Suprapubic skin (tissue), 4 donors: Measurements from ENCODE around the gene SNRPD3.

Experiments
- CTCF ChIP-seq, 2 donors: fragments of 200-600 bp in 1 of 2; fragments of 450-650 bp in 1 of 2; sonication (generic) in 1 of 2; IDR thresholded peaks; one replicate each; pipeline ENCODE4 v1.5.1; 2016 to 2019; ENCODE audit warnings: antibody characterized with exemption in 2 of 2, mild to moderate bottlenecking in 1 of 2, moderate library complexity in 1 of 2
- EP300 ChIP-seq: sonication (generic); formaldehyde crosslinking; IDR thresholded peaks from one replicate; pipeline ENCODE4 v1.6.1; 2017; ENCODE audit warnings: antibody characterized with exemption
- POLR2A ChIP-seq, 2 donors: fragments of 450-650 bp; IDR thresholded peaks; one replicate each; pipeline ENCODE4 v1.6.1; 2017; ENCODE audit warnings: antibody characterized with exemption in 2 of 2, mild to moderate bottlenecking in 2 of 2, moderate library complexity in 2 of 2
- POLR2AphosphoS5 ChIP-seq, 3 donors: sonication (generic); formaldehyde crosslinking; IDR thresholded peaks; one replicate each; pipeline ENCODE4 v1.6.1; 2017; ENCODE audit warnings: antibody characterized with exemption in 3 of 3

- TF ChIP-seq POLR2AphosphoS5 (IDR thresholded peaks at IDR 0.05) (no peak), CTCF (IDR thresholded peaks at IDR 0.05) (no peak), POLR2A (IDR thresholded peaks at IDR 0.05) (no peak), EP300 (no peak)
Measured at GRCh38 chr22:24518771-24519485, 36.9 kb upstream of the SNRPD3 start.
